NCI-H82 (cell line): Measurements from ENCODE around the gene DNAH10.
A peak's percentile ranks its signal among the peaks of the same experiment; 100 is the strongest.
"Not testable (repeated sequence)": the region's sequence is repeated elsewhere in the genome, so short reads cannot be mapped to it uniquely, and the experiment has no call there.

ENCODE experiments used
- DNase-seq: peaks from one replicate; lab custom pipeline; 2025; lab: John Stamatoyannopoulos, UW

Gene DNAH10

GRCh38 chr12:123936471-123936870, 174.4 kb downstream of the DNAH10 start:
- no peak for DNase-seq

GRCh38 chr12:123936956-123937706, 175.0 kb downstream of the DNAH10 start:
- no peak for DNase-seq

GRCh38 chr12:123937707-123938591, 175.8 kb downstream of the DNAH10 start:
- DNase-seq: no peak

GRCh38 chr12:123938679-123939480, 176.8 kb downstream of the DNAH10 start:
- DNase-seq: peak; percentile 41

- DNase-seq: no peak
Observed at GRCh38 chr12:123939716-123940626, 177.9 kb downstream of the DNAH10 start.

- DNase-seq: no peak
Observed at GRCh38 chr12:123940627-123940966, 178.5 kb downstream of the DNAH10 start.

- no peak for DNase-seq
Observed at GRCh38 chr12:123941000-123941399, 178.9 kb downstream of the DNAH10 start.

GRCh38 chr12:123941624-123942237, 179.6 kb downstream of the DNAH10 start:
- no peak for DNase-seq

- DNase-seq: no peak
Observed at GRCh38 chr12:123942238-123942653, 180.1 kb downstream of the DNAH10 start.

- DNase-seq: no peak
Observed at GRCh38 chr12:123942911-123943648, 181.0 kb downstream of the DNAH10 start.

GRCh38 chr12:123943816-123944215, 181.7 kb downstream of the DNAH10 start:
- no peak for DNase-seq

- DNase-seq: no peak
Observed at GRCh38 chr12:123944696-123945095, 182.6 kb downstream of the DNAH10 start.

- DNase-seq: no peak
Observed at GRCh38 chr12:123945287-123946151, 183.4 kb downstream of the DNAH10 start.

- no peak for DNase-seq
Observed at GRCh38 chr12:123946152-123946515, 184.0 kb downstream of the DNAH10 start.

GRCh38 chr12:123946516-123947505, 184.7 kb downstream of the DNAH10 start:
- DNase-seq: not testable (repeated sequence)

- not testable (repeated sequence) for DNase-seq
Observed at GRCh38 chr12:123947531-123947930, 185.4 kb downstream of the DNAH10 start.

GRCh38 chr12:123948401-123948795, 186.3 kb downstream of the DNAH10 start:
- DNase-seq: peak; percentile 65
